ENCODE data around the gene SYT15. TPM values are rescaled to one million over a fixed set of nuclear protein-coding genes. Genes with fewer than 3 reads are reported as not detected.
"Not testable (repeated sequence)": the region's sequence is repeated elsewhere in the genome, so short reads cannot be mapped to it uniquely, and the experiment has no call there.

SYT15 gene
- total RNA-seq, 1 donor from 2014 or later, result 1.4 TPM

- not testable (repeated sequence) for H3K36me3 Mint-ChIP-seq (ENCODE audit: low read depth, unreplicated experiment); FAIRE-seq; H3K27me3 ChIP-seq (ENCODE audit: insufficient read depth, low read length); H3K4me3 Mint-ChIP-seq (ENCODE audit: unreplicated experiment); H4K20me1 ChIP-seq (ENCODE audit: insufficient read depth, low read length); H3K36me3 ChIP-seq (ENCODE audit: insufficient read depth, low read length); H3K27ac ChIP-seq (ENCODE audit: low read depth, low read length); H3K4me3 ChIP-seq (ENCODE audit: insufficient read depth, low read depth, low read length); H3K9ac ChIP-seq (ENCODE audit: low read length); DNase-seq (ENCODE audit: low read depth); H3K9me3 ChIP-seq (ENCODE audit: insufficient read depth, low read depth, low read length); H3K27ac Mint-ChIP-seq (ENCODE audit: unreplicated experiment); H3K9me3 Mint-ChIP-seq (ENCODE audit: unreplicated experiment); H3K27me3 Mint-ChIP-seq (ENCODE audit: low read depth, unreplicated experiment); H3K4me1 ChIP-seq (ENCODE audit: insufficient read depth, low read length); H3K4me2 ChIP-seq (ENCODE audit: low read length); H2AFZ ChIP-seq (ENCODE audit: low read depth, low read length); H3K79me2 ChIP-seq (ENCODE audit: insufficient read depth, low read length); H3K4me1 Mint-ChIP-seq (ENCODE audit: low read depth, unreplicated experiment)
Observed at GRCh38 chr10:46629805-46630204, 50.9 kb downstream of the SYT15 start.

- not testable (repeated sequence) for H3K36me3 Mint-ChIP-seq (ENCODE audit: low read depth, unreplicated experiment); H3K79me2 ChIP-seq (ENCODE audit: insufficient read depth, low read length); H3K27ac Mint-ChIP-seq (ENCODE audit: unreplicated experiment); H3K27me3 Mint-ChIP-seq (ENCODE audit: low read depth, unreplicated experiment); H3K4me1 Mint-ChIP-seq (ENCODE audit: low read depth, unreplicated experiment); H3K4me1 ChIP-seq (ENCODE audit: insufficient read depth, low read length); H3K4me2 ChIP-seq (ENCODE audit: low read length); H3K9me3 Mint-ChIP-seq (ENCODE audit: unreplicated experiment); H4K20me1 ChIP-seq (ENCODE audit: insufficient read depth, low read length); FAIRE-seq; DNase-seq (ENCODE audit: low read depth); H3K9me3 ChIP-seq (ENCODE audit: insufficient read depth, low read depth, low read length); H3K27ac ChIP-seq (ENCODE audit: low read depth, low read length); H3K4me3 ChIP-seq (ENCODE audit: insufficient read depth, low read depth, low read length); H3K36me3 ChIP-seq (ENCODE audit: insufficient read depth, low read length); H3K4me3 Mint-ChIP-seq (ENCODE audit: unreplicated experiment); H2AFZ ChIP-seq (ENCODE audit: low read depth, low read length); H3K27me3 ChIP-seq (ENCODE audit: insufficient read depth, low read length); H3K9ac ChIP-seq (ENCODE audit: low read length)
Observed at GRCh38 chr10:46630816-46631215, 51.9 kb downstream of the SYT15 start.

GRCh38 chr10:46631683-46632082 lies 52.8 kb downstream of the SYT15 start:
- H3K9me3 ChIP-seq (ENCODE audit: insufficient read depth, low read depth, low read length); H3K4me1 Mint-ChIP-seq (ENCODE audit: low read depth, unreplicated experiment); H3K4me3 ChIP-seq (ENCODE audit: insufficient read depth, low read depth, low read length); H3K79me2 ChIP-seq (ENCODE audit: insufficient read depth, low read length); H3K36me3 ChIP-seq (ENCODE audit: insufficient read depth, low read length); H3K9ac ChIP-seq (ENCODE audit: low read length); FAIRE-seq; H3K36me3 Mint-ChIP-seq (ENCODE audit: low read depth, unreplicated experiment); H3K27ac Mint-ChIP-seq (ENCODE audit: unreplicated experiment); H3K27me3 ChIP-seq (ENCODE audit: insufficient read depth, low read length); H3K4me1 ChIP-seq (ENCODE audit: insufficient read depth, low read length); H3K27me3 Mint-ChIP-seq (ENCODE audit: low read depth, unreplicated experiment); H3K9me3 Mint-ChIP-seq (ENCODE audit: unreplicated experiment); H3K4me2 ChIP-seq (ENCODE audit: low read length); H3K4me3 Mint-ChIP-seq (ENCODE audit: unreplicated experiment); H4K20me1 ChIP-seq (ENCODE audit: insufficient read depth, low read length); H2AFZ ChIP-seq (ENCODE audit: low read depth, low read length); H3K27ac ChIP-seq (ENCODE audit: low read depth, low read length); DNase-seq (ENCODE audit: low read depth): not testable (repeated sequence)

GRCh38 chr10:46634698-46635097 lies 55.8 kb downstream of the SYT15 start:
- not testable (repeated sequence) for H2AFZ ChIP-seq (ENCODE audit: low read depth, low read length); H3K36me3 Mint-ChIP-seq (ENCODE audit: low read depth, unreplicated experiment); H3K9me3 ChIP-seq (ENCODE audit: insufficient read depth, low read depth, low read length); H3K27ac ChIP-seq (ENCODE audit: low read depth, low read length); DNase-seq (ENCODE audit: low read depth); H3K27ac Mint-ChIP-seq (ENCODE audit: unreplicated experiment); H3K36me3 ChIP-seq (ENCODE audit: insufficient read depth, low read length); H3K27me3 ChIP-seq (ENCODE audit: insufficient read depth, low read length); H3K9ac ChIP-seq (ENCODE audit: low read length); H3K4me1 Mint-ChIP-seq (ENCODE audit: low read depth, unreplicated experiment); H3K4me1 ChIP-seq (ENCODE audit: insufficient read depth, low read length); H3K4me2 ChIP-seq (ENCODE audit: low read length); H3K9me3 Mint-ChIP-seq (ENCODE audit: unreplicated experiment); H3K27me3 Mint-ChIP-seq (ENCODE audit: low read depth, unreplicated experiment); FAIRE-seq; H4K20me1 ChIP-seq (ENCODE audit: insufficient read depth, low read length); H3K4me3 ChIP-seq (ENCODE audit: insufficient read depth, low read depth, low read length); H3K79me2 ChIP-seq (ENCODE audit: insufficient read depth, low read length)
- peak overlapping the region; percentile 80 for H3K4me3 Mint-ChIP-seq (ENCODE audit: unreplicated experiment)

GRCh38 chr10:46635364-46635959 lies 56.5 kb downstream of the SYT15 start:
- not testable (repeated sequence) for H2AFZ ChIP-seq (ENCODE audit: low read depth, low read length); H3K79me2 ChIP-seq (ENCODE audit: insufficient read depth, low read length); H3K27ac ChIP-seq (ENCODE audit: low read depth, low read length); H3K4me1 Mint-ChIP-seq (ENCODE audit: low read depth, unreplicated experiment); H3K9me3 ChIP-seq (ENCODE audit: insufficient read depth, low read depth, low read length); H3K4me1 ChIP-seq (ENCODE audit: insufficient read depth, low read length); H3K9ac ChIP-seq (ENCODE audit: low read length); H4K20me1 ChIP-seq (ENCODE audit: insufficient read depth, low read length); H3K36me3 ChIP-seq (ENCODE audit: insufficient read depth, low read length); H3K27me3 Mint-ChIP-seq (ENCODE audit: low read depth, unreplicated experiment); DNase-seq (ENCODE audit: low read depth); FAIRE-seq; H3K9me3 Mint-ChIP-seq (ENCODE audit: unreplicated experiment); H3K27me3 ChIP-seq (ENCODE audit: insufficient read depth, low read length); H3K36me3 Mint-ChIP-seq (ENCODE audit: low read depth, unreplicated experiment); H3K4me2 ChIP-seq (ENCODE audit: low read length)
- peak overlapping the region; percentile 81 for H3K4me3 Mint-ChIP-seq (ENCODE audit: unreplicated experiment)
- peak overlapping the region; percentile 47 for H3K27ac Mint-ChIP-seq (ENCODE audit: unreplicated experiment)
- H3K4me3 ChIP-seq (ENCODE audit: insufficient read depth, low read depth, low read length), result peak overlapping the region; percentile 28

- not testable (repeated sequence) for H2AFZ ChIP-seq (ENCODE audit: low read depth, low read length); DNase-seq (ENCODE audit: low read depth); H3K9me3 ChIP-seq (ENCODE audit: insufficient read depth, low read depth, low read length); H3K27ac ChIP-seq (ENCODE audit: low read depth, low read length); H3K27ac Mint-ChIP-seq (ENCODE audit: unreplicated experiment); H3K36me3 Mint-ChIP-seq (ENCODE audit: low read depth, unreplicated experiment); H3K4me2 ChIP-seq (ENCODE audit: low read length); FAIRE-seq; H3K4me1 ChIP-seq (ENCODE audit: insufficient read depth, low read length); H3K27me3 ChIP-seq (ENCODE audit: insufficient read depth, low read length); H3K4me1 Mint-ChIP-seq (ENCODE audit: low read depth, unreplicated experiment); H3K4me3 ChIP-seq (ENCODE audit: insufficient read depth, low read depth, low read length); H3K9me3 Mint-ChIP-seq (ENCODE audit: unreplicated experiment); H3K79me2 ChIP-seq (ENCODE audit: insufficient read depth, low read length); H3K36me3 ChIP-seq (ENCODE audit: insufficient read depth, low read length); H3K27me3 Mint-ChIP-seq (ENCODE audit: low read depth, unreplicated experiment); H3K9ac ChIP-seq (ENCODE audit: low read length); H4K20me1 ChIP-seq (ENCODE audit: insufficient read depth, low read length); H3K4me3 Mint-ChIP-seq (ENCODE audit: unreplicated experiment)
Observed at GRCh38 chr10:46640005-46640404, 61.1 kb downstream of the SYT15 start.

All from astrocyte (in vitro differentiated cells and primary cell).